Endothelial cell of umbilical vein (primary cell): Measurements from ENCODE around the gene LIN7A.

Source experiments
- CTCF ChIP-seq, 2 donors: IDR thresholded peaks; 1 replicate in 1 of 2; 2 replicates in 1 of 2; pipeline ENCODE4 v1.5.1; 2011; ENCODE audit warnings: low read length in 2 of 2, mild to moderate bottlenecking in 2 of 2, moderate library complexity in 2 of 2, control low read depth in 1 of 2, inconsistent platforms in 1 of 2, low read depth in 1 of 2; ENCODE audit not compliant: insufficient read depth in 1 of 2; ENCODE audit errors: extremely low read depth in 1 of 2
- EZH2 ChIP-seq: IDR thresholded peaks from 2 replicates; pipeline ENCODE4 v1.6.1; 2012; ENCODE audit warnings: borderline replicate concordance, low read depth, mild to moderate bottlenecking, moderate library complexity, low read length, inconsistent platforms; ENCODE audit not compliant: severe bottlenecking
- GATA2 ChIP-seq: IDR thresholded peaks from 2 replicates; pipeline ENCODE4 v1.7.0; 2011; ENCODE audit warnings: low read depth, mild to moderate bottlenecking, moderate library complexity, mixed read lengths, low read length; ENCODE audit not compliant: insufficient read length, insufficient read depth
- MYC ChIP-seq: IDR thresholded peaks from one replicate; pipeline ENCODE4 v1.6.1; 2011; ENCODE audit warnings: mild to moderate bottlenecking, low read depth, low read length
- POLR2A ChIP-seq: IDR thresholded peaks from 2 replicates; pipeline ENCODE4 v1.6.1; 2012; ENCODE audit warnings: low read depth, mild to moderate bottlenecking, control low read depth, low read length
- POLR2AphosphoS5 ChIP-seq: IDR thresholded peaks from 2 replicates; pipeline ENCODE4 v1.6.1; 2012; ENCODE audit warnings: low read depth, mild to moderate bottlenecking, control low read depth, low read length, moderate library complexity; ENCODE audit not compliant: insufficient read depth

GRCh38 chr12:80756875-80757274 lies 180.9 kb downstream of the LIN7A start:
- TF ChIP-seq CTCF (IDR thresholded peaks at IDR 0.05; ENCODE audit: extremely low read depth in 1 of 2, insufficient read depth in 1 of 2, low read depth in 1 of 2, low read length in 2 of 2) (no peak), POLR2AphosphoS5 (no peak), EZH2 (no peak), POLR2A (no peak), GATA2 (no peak), MYC (no peak)
